NCI-H2196 treated with DMSO at 0.1 percent for 48 hours (cell line): ENCODE data around the gene CALB2.
"Not testable (repeated sequence)": the region's sequence is repeated elsewhere in the genome, so short reads cannot be mapped to it uniquely, and the experiment has no call there.

ENCODE experiments used
- DNase-seq: peaks from one replicate; lab custom pipeline; 2025; ENCODE audit not compliant: unreplicated experiment; lab: John Stamatoyannopoulos, UW

The CALB2 gene

GRCh38 chr16:71352466-71352865, 6.1 kb upstream of the CALB2 start:
- DNase-seq, result no peak

- DNase-seq, result no peak
Observed at GRCh38 chr16:71352963-71353460, 5.5 kb upstream of the CALB2 start.

- DNase-seq, result no peak
Observed at GRCh38 chr16:71353736-71354135, 4.8 kb upstream of the CALB2 start.

- no peak for DNase-seq
Observed at GRCh38 chr16:71354156-71354555, 4.4 kb upstream of the CALB2 start.

GRCh38 chr16:71356051-71356740, 2.3 kb upstream of the CALB2 start:
- no peak for DNase-seq

GRCh38 chr16:71356936-71357335, 1.6 kb upstream of the CALB2 start:
- not testable (repeated sequence) for DNase-seq

- no peak for DNase-seq
Observed at GRCh38 chr16:71357681-71358080, 842 bp upstream of the CALB2 start.

GRCh38 chr16:71359431-71359830, 908 bp downstream of the CALB2 start:
- no peak for DNase-seq

- no peak for DNase-seq
Observed at GRCh38 chr16:71360378-71360777, 1.9 kb downstream of the CALB2 start.

GRCh38 chr16:71364133-71364681, 5.7 kb downstream of the CALB2 start:
- no peak for DNase-seq

GRCh38 chr16:71365021-71365420, 6.5 kb downstream of the CALB2 start:
- no peak for DNase-seq

- no peak for DNase-seq
Observed at GRCh38 chr16:71367241-71367976, 8.9 kb downstream of the CALB2 start.

- no peak for DNase-seq
Observed at GRCh38 chr16:71368958-71369357, 10.4 kb downstream of the CALB2 start.

GRCh38 chr16:71369494-71369893, 11.0 kb downstream of the CALB2 start:
- DNase-seq, result no peak

- DNase-seq, result no peak
Observed at GRCh38 chr16:71371237-71371636, 12.7 kb downstream of the CALB2 start.

GRCh38 chr16:71373073-71373472, 14.6 kb downstream of the CALB2 start:
- DNase-seq, result no peak

GRCh38 chr16:71376465-71377157, 18.1 kb downstream of the CALB2 start:
- DNase-seq, result no peak

- DNase-seq, result no peak
Observed at GRCh38 chr16:71379711-71380110, 21.2 kb downstream of the CALB2 start.

GRCh38 chr16:71380831-71381230, 22.3 kb downstream of the CALB2 start:
- DNase-seq, result no peak

GRCh38 chr16:71383054-71383773, 24.7 kb downstream of the CALB2 start:
- no peak for DNase-seq
